Psoas muscle (tissue), 8 donors: ENCODE data around the gene SP5. TPM values are rescaled to one million over a fixed set of nuclear protein-coding genes. Genes with fewer than 3 reads are reported as not detected.

ENCODE experiments used
- ATAC-seq, 4 donors: fragments of 200-7000 bp; cut with Tn5 transposase; one replicate each; pipeline ENCODE4 v1.9.1; 2020; ENCODE audit warnings: moderate library complexity in 3 of 4, mild to moderate bottlenecking in 2 of 4
- DNase-seq, 2 donors: peaks; one replicate each; pipeline ENCODE4 v3.0.0-alpha.2; 2020
- H3K27ac ChIP-seq: fragments of 200-600 bp; one replicate; pipeline ENCODE4 v1.8.0; 2022
- H3K27me3 ChIP-seq, 3 donors: fragments of 200-600 bp in 1 of 3; one replicate each; pipeline versions ENCODE4 v1.6.1 to v1.8.0; 2013 to 2022; ENCODE audit warnings: low read length in 2 of 3, mild to moderate bottlenecking in 2 of 3, moderate library complexity in 1 of 3; ENCODE audit not compliant: insufficient read depth in 3 of 3
- H3K36me3 ChIP-seq, 2 donors: fragments of 200-600 bp in 1 of 2; one replicate each; pipeline versions ENCODE4 v1.6.1 to v1.8.0; 2013 to 2022; ENCODE audit warnings: low read depth in 1 of 2, mild to moderate bottlenecking in 1 of 2, moderate library complexity in 1 of 2; ENCODE audit not compliant: insufficient read depth in 1 of 2
- H3K4me1 ChIP-seq: fragments of 200-600 bp; one replicate; pipeline ENCODE4 v1.8.0; 2022
- H3K4me3 ChIP-seq: fragments of 200-600 bp; one replicate; pipeline ENCODE4 v1.8.0; 2022; ENCODE audit warnings: mild to moderate bottlenecking
- H3K9me3 ChIP-seq: fragments of 200-600 bp; one replicate; pipeline ENCODE4 v1.8.0; 2022
- WGBS, 3 donors: extraction: QIAGEN DNeasy Blood & Tissue Kit; methylation state at CpG; one replicate each; pipeline versions ENCODE4 v1.1.6 to v1.1.7; 2013; 5-methylcytosine and 5-hydroxymethylcytosine counted together
- intact Hi-C, 2 donors: fragments of 100-400 bp; cut with DNase I; formaldehyde crosslinking; loops; one replicate each; pipeline versions ENCODE4 v1.11.0 to v1.14.2; 2022
- polyA plus RNA-seq, 3 donors: library from polyadenylated mRNA; stranded (reverse); fragments of 200-250 nt; gene quantifications; one replicate each; pipeline ENCODE4 v1.2.3, GENCODE V29; 2013
- total RNA-seq, 4 donors: library from RNA; stranded (reverse); fragmentation: NEBNext Ultra II Directional in 2 of 4; extraction: Animal tissue kit (Norgen Biotek cat#: 25700) in 2 of 4; gene quantifications; one replicate each; pipeline versions ENCODE4 v1.2.1 to v1.2.4, GENCODE V29; 2021 to 2023
- TF ChIP-seq, protein P1 (sequence below): fragments of 200-600 bp; IDR thresholded peaks from one replicate; pipeline ENCODE4 v1.8.0; 2022; ENCODE audit warnings: antibody characterized with exemption
- donor health status: healthy with polysubstance abuse.
- donor health status: DM: no; HTN: no; CAD: no; lungs with moderate emphysema.
- donor health status: Bipolar disorder and iron deficiency.
- donor health status: healthy.
- donor health status: DM: yes; HTN: yes; CAD: no.
- donor health status: DM: no; HTN: no; CAD: no.
- donor health status: DM: no; HTN: no; CAD: no.
- donor health status: DM: yes; HTN: yes; CAD: no.

The SP5 gene
- total and polyA plus RNA-seq, 7 donors: 0.07 to 1.0 (median 0.12) TPM; not detected in 1

DNA sequence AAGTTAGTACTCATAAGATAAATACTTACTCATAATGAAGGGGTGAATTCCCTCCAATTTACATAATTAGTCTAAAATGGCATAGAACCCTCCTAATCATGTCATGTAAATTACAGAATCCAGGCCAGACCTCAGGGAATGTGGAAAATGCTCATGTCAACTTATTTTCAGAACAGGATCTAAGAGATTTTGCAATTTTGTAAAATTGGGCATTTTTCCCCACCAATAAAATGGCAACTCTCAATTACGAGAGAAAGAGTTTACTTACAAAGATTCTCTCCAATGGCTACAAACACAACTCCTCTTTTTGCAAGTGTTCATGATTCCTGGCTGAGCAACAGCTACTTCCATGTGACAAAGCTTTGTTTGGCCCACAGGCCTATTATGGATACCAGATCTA lies 33.8 kb upstream of the SP5 start:
- H3K4me1 ChIP-seq: no peaks in the 10 kb centered on the region
- H3K9me3 ChIP-seq: no peaks in the 10 kb centered on the region
- WGBS, 3 donors: 60 to 80% (median 77%) methylated on average over 1 of the region's 1 CpG
- no peak overlapping the region for H3K4me3 ChIP-seq
- no peak overlapping the region for H3K27ac ChIP-seq
- no peaks in the 10 kb centered on the region for H3K36me3 ChIP-seq
- intact Hi-C loops: no loop called here
- H3K27me3 ChIP-seq: no peaks in the 10 kb centered on the region
- TF ChIP-seq, protein P1, sequence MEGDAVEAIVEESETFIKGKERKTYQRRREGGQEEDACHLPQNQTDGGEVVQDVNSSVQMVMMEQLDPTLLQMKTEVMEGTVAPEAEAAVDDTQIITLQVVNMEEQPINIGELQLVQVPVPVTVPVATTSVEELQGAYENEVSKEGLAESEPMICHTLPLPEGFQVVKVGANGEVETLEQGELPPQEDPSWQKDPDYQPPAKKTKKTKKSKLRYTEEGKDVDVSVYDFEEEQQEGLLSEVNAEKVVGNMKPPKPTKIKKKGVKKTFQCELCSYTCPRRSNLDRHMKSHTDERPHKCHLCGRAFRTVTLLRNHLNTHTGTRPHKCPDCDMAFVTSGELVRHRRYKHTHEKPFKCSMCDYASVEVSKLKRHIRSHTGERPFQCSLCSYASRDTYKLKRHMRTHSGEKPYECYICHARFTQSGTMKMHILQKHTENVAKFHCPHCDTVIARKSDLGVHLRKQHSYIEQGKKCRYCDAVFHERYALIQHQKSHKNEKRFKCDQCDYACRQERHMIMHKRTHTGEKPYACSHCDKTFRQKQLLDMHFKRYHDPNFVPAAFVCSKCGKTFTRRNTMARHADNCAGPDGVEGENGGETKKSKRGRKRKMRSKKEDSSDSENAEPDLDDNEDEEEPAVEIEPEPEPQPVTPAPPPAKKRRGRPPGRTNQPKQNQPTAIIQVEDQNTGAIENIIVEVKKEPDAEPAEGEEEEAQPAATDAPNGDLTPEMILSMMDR: no peak
- no peak for ATAC-seq
- no peak for DNase-seq

DNA sequence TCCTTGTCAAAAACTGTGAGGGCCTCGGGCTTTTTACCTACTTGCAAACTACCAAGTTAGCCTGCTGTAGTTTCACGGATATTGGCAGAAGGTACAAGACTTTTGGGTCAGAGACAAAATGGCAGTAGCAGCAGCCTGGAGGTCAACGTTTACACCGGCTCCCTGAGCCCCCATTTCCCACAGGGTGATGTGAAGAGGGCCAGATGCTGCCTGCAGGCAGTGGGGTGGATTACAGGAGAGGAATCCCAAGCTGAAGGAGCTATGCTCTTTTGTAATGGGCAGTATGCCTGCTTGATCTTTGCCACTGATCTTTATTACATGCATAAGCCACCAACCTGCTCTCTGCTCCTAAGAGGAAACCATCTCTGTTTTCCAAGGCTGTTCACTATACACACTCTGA lies 29.5 kb upstream of the SP5 start:
- WGBS, 3 donors: 37 to 46% (median 45%) methylated on average over 4 of the region's 4 CpGs
- Histone ChIP-seq H3K4me1 (no peaks in the 10 kb centered on the region), H3K27ac (no peak overlapping the region), H3K4me3 (no peak overlapping the region), H3K36me3 (no peaks in the 10 kb centered on the region), H3K27me3 (no peaks in the 10 kb centered on the region), H3K9me3 (no peaks in the 10 kb centered on the region)
- intact Hi-C loops: no loop called here
- TF ChIP-seq, protein P1: no peak
- ATAC-seq (no peak), DNase-seq (no peak)

DNA sequence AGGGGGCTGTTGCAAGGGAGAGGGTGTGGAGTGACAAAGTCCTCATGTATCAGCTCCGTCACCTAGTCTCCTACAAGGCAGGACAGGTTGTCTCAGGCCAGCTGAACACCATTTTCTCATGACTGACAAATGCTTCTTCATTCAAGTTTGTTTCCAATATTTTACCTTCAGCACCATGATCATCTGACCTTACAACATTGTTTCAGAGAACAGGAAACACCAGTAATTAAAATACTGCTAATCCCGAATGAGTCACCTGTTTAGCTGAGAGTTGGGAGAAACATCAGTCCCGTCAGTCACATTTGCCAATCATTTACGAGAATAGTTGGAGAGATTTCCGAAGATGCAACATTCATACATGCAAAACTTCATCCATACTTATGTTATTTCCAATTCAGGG lies 25.7 kb upstream of the SP5 start:
- ATAC-seq (no peak), DNase-seq (no peak)
- H3K36me3 ChIP-seq: no peaks in the 10 kb centered on the region
- TF ChIP-seq, protein P1: no peak
- no peak overlapping the region for H3K4me3 ChIP-seq
- no peak overlapping the region for H3K27ac ChIP-seq
- no peaks in the 10 kb centered on the region for H3K9me3 ChIP-seq
- intact Hi-C loops: no loop called here
- 87 to 92% (median 89%) methylated on average over 5 of the region's 5 CpGs for WGBS, 3 donors
- no peaks in the 10 kb centered on the region for H3K4me1 ChIP-seq
- H3K27me3 ChIP-seq: no peaks in the 10 kb centered on the region

DNA sequence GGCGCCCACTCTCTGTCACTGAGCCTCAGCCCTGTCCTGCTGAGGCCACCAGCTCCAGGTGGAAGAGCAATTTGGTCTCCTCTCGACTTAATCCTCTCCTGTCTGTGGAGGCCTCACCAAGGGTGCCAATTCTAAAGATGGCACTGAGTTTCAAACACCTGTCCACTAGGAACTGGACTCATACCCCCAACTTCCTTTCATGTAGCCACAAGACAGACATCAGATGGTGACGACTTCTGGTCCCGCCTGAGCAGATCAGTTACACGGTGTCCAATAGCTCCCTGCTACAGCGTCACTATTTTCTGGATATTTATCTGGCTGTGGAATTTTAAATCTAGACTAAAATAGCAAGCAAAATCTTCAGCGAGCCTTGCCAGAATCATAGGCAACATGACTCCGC lies 24.5 kb upstream of the SP5 start:
- TF ChIP-seq, protein P1: no peak
- no peaks in the 10 kb centered on the region for H3K4me1 ChIP-seq
- H3K9me3 ChIP-seq: no peaks in the 10 kb centered on the region
- no peak overlapping the region for H3K27ac ChIP-seq
- H3K27me3 ChIP-seq: no peaks in the 10 kb centered on the region
- no peak for ATAC-seq
- WGBS, 3 donors: 37 to 48% (median 39%) methylated on average over 8 of the region's 8 CpGs
- no peak for DNase-seq
- H3K4me3 ChIP-seq: no peak overlapping the region
- intact Hi-C loops: no loop called here
- H3K36me3 ChIP-seq: no peaks in the 10 kb centered on the region

DNA sequence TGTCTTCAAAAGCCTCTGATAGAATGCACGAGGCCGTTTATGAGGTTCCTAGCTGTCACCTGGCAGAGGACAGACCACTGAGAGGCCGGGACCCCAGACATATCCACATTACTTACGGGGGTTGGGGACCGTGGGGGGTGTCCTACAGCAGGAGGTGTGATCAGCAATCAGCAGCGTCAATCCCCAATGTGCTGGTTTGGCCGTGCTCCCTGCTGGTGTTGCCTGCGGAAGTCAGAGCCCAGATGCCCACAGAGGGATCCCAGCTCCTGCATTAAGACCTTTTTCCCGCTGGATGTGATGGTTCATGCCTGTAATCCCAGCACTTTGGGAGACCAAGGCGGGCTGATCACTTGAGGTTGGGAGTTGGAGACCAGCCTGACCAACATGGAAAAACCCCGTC lies 20.8 kb upstream of the SP5 start:
- no peaks in the 10 kb centered on the region for H3K36me3 ChIP-seq
- no peak overlapping the region for H3K27ac ChIP-seq
- 81 to 84% (median 82%) methylated on average over 11 of the region's 11 CpGs for WGBS, 3 donors
- H3K4me1 ChIP-seq: no peaks in the 10 kb centered on the region
- TF ChIP-seq, protein P1: no peak
- H3K4me3 ChIP-seq: no peak overlapping the region
- ATAC-seq: no peak
- intact Hi-C loops: no loop called here
- DNase-seq: no peak
- H3K27me3 ChIP-seq: no peaks in the 10 kb centered on the region
- H3K9me3 ChIP-seq: no peaks in the 10 kb centered on the region
